ENCODE data around the gene TEX11. TPM values are rescaled to one million over a fixed set of nuclear protein-coding genes. Genes with fewer than 3 reads are reported as not detected.

TEX11 gene
- polyA plus RNA-seq, 1 of the 3 experiments (the other 2 are of a cell fraction), result not detected

DNA sequence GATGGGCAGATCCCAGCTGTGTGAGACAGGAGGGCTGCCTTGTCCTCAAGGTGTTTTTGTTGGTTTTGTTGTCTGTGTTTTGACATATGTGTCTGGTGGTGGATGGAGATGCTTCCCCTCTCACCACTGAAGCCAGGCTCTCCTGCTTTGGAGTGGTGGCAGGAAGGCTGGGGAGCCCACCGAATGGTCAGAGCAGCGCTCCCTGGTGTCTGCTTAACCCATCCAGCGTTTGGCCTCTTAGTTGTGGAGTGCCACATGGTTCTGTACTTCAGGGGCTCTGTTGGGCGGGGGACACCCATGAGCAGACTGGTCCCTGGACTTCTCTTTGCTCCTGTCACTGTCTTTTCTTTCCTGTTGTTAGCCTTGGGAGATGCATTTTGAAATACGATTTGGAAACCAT lies 412.0 kb downstream of the TEX11 start (continued):
- no peak for TF ChIP-seq EZH2phosphoT487 (IDR thresholded peaks at IDR 0.05; ENCODE audit: borderline replicate concordance, low read depth)
- TF ChIP-seq, protein P1, sequence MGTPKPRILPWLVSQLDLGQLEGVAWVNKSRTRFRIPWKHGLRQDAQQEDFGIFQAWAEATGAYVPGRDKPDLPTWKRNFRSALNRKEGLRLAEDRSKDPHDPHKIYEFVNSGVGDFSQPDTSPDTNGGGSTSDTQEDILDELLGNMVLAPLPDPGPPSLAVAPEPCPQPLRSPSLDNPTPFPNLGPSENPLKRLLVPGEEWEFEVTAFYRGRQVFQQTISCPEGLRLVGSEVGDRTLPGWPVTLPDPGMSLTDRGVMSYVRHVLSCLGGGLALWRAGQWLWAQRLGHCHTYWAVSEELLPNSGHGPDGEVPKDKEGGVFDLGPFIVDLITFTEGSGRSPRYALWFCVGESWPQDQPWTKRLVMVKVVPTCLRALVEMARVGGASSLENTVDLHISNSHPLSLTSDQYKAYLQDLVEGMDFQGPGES (IDR thresholded peaks at IDR 0.05; ENCODE audit: low read depth, low read length), result no peak
- no peak for TF ChIP-seq NFIC (IDR thresholded peaks at IDR 0.05; ENCODE audit: borderline replicate concordance)
- TF ChIP-seq FOSL2 (IDR thresholded peaks at IDR 0.05; ENCODE audit: borderline replicate concordance, low read depth), result no peak

DNA sequence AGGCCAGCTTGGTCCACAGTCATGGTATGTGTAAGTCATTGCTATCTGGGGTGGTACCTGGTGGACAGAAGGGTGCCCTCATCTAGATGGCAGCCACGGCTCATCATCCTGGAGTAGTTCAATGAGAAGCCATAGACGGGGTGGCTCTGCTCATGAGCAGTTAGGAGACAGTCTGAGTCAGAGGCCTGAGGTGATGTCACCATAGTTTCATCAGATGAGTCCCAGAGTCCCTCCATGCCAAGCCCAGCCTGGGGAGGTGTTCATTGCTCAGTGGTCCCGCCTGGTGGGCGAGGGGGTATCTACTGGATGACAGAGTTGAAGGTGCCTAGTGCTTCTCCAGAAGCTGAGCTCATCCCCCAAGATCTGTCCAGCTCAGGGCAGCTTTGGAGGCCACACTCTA lies 414.1 kb downstream of the TEX11 start:
- H3K36me3 ChIP-seq (replicated peaks in 1 of 2; ENCODE audit: control insufficient read depth in 1 of 2, insufficient read depth in 2 of 2, low read length in 1 of 2), result peaks cover 0 to 14% of the 10 kb centered on the region in 2 experiments
- H3K27ac ChIP-seq (ENCODE audit: low read depth in 2 of 2, low read length in 1 of 2), result no peak overlapping the region
- WGBS (ENCODE audit: low lambda C conversion rate), result 20% methylated on average over 2 of the region's 4 CpGs
- TF ChIP-seq, protein P2, sequence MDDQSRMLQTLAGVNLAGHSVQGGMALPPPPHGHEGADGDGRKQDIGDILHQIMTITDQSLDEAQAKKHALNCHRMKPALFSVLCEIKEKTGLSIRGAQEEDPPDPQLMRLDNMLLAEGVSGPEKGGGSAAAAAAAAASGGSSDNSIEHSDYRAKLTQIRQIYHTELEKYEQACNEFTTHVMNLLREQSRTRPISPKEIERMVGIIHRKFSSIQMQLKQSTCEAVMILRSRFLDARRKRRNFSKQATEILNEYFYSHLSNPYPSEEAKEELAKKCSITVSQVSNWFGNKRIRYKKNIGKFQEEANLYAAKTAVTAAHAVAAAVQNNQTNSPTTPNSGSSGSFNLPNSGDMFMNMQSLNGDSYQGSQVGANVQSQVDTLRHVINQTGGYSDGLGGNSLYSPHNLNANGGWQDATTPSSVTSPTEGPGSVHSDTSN (IDR thresholded peaks at IDR 0.05), result no peak
- TF ChIP-seq RAD21 (IDR thresholded peaks at IDR 0.05; ENCODE audit: low read length) (no peak), EP300 (IDR thresholded peaks at IDR 0.05; ENCODE audit: borderline replicate concordance in 1 of 2, low read depth in 1 of 2, low read length in 1 of 2) (no peak), SMC3 (IDR thresholded peaks at IDR 0.05; ENCODE audit: low read depth, low read length) (no peak), CHD2 (IDR thresholded peaks at IDR 0.05; ENCODE audit: low read length, partially characterized antibody) (no peak), ELF1 (IDR thresholded peaks at IDR 0.05) (no peak), YY1 (IDR thresholded peaks at IDR 0.05; ENCODE audit: low read depth) (no peak)
- TF ChIP-seq, protein P3, sequence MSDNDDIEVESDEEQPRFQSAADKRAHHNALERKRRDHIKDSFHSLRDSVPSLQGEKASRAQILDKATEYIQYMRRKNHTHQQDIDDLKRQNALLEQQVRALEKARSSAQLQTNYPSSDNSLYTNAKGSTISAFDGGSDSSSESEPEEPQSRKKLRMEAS (IDR thresholded peaks at IDR 0.05; ENCODE audit: low read depth), result no peak
- ChIA-PET CTCF (no interaction called here), POLR2A (no interaction called here)
- no peaks in the 10 kb centered on the region for H3K27me3 ChIP-seq (ENCODE audit: insufficient read depth)
- no peak overlapping the region for H3K4me2 ChIP-seq
- H3K4me1 ChIP-seq (ENCODE audit: control insufficient read depth in 1 of 2, insufficient read depth in 2 of 2, low read depth in 1 of 2, low read length in 1 of 2), result no peaks in the 10 kb centered on the region
- no peaks in the 10 kb centered on the region for H3K9me2 ChIP-seq
- no peaks in the 10 kb centered on the region for H4K20me1 ChIP-seq (ENCODE audit: insufficient read depth)
- no peaks in the 10 kb centered on the region for H3F3A ChIP-seq (replicated peaks; ENCODE audit: insufficient read depth)
- H3K9me3 ChIP-seq, result no peaks in the 10 kb centered on the region
- H3K9ac ChIP-seq, result no peak overlapping the region
- H3K4me3 ChIP-seq (ENCODE audit: low read depth in 2 of 2, low read length in 1 of 2), result no peak overlapping the region
- H2AFZ ChIP-seq (ENCODE audit: low read depth), result no peak overlapping the region
- DNase-seq, result no peak
- H3K79me2 ChIP-seq (ENCODE audit: insufficient read depth), result no peaks in the 10 kb centered on the region

DNA sequence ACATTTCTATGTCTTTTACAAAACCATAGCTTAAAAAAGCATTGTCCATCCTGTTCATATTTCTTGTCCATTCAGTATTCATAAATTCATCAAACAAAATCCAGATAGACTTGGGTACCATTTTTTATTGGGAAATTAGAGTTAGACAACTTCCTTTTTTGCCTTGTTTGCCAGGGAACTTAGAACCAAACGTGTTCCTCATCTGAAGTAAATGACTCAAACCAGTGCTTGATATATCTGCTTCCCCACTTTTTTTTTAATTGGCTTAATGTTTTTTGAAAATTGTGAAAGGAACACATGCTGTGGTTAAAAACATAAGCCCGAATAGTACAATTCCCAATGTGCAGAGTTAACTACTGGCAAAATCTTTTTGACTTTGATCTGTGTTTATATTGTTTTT lies 419.7 kb downstream of the TEX11 start:
- H3K4me1 ChIP-seq (ENCODE audit: control insufficient read depth in 1 of 2, insufficient read depth in 2 of 2, low read depth in 1 of 2, low read length in 1 of 2), result no peaks in the 10 kb centered on the region
- H3K9me2 ChIP-seq, result no peaks in the 10 kb centered on the region
- no peak overlapping the region for H3K9ac ChIP-seq
- no peaks in the 10 kb centered on the region for H4K20me1 ChIP-seq (ENCODE audit: insufficient read depth)
- ChIA-PET CTCF (no interaction called here), POLR2A (no interaction called here)
- TF ChIP-seq GABPA (IDR thresholded peaks at IDR 0.05; ENCODE audit: low read depth) (no peak), NFIC (IDR thresholded peaks at IDR 0.05; ENCODE audit: borderline replicate concordance) (no peak), TAF1 (IDR thresholded peaks at IDR 0.05; ENCODE audit: borderline replicate concordance, low read depth, low read length) (no peak), RAD21 (IDR thresholded peaks at IDR 0.05; ENCODE audit: low read length) (no peak), MXI1 (IDR thresholded peaks at IDR 0.05; ENCODE audit: low read depth, low read length) (no peak)
- TF ChIP-seq, protein P2 (IDR thresholded peaks at IDR 0.05), result no peak
- no peak overlapping the region for H2AFZ ChIP-seq (ENCODE audit: low read depth)
- H3K36me3 ChIP-seq (replicated peaks in 1 of 2; ENCODE audit: control insufficient read depth in 1 of 2, insufficient read depth in 2 of 2, low read length in 1 of 2), result peaks cover 0 to 15% of the 10 kb centered on the region in 2 experiments
- 52% methylated on average over 2 of the region's 2 CpGs for WGBS (ENCODE audit: low lambda C conversion rate)
- no peaks in the 10 kb centered on the region for H3F3A ChIP-seq (replicated peaks; ENCODE audit: insufficient read depth)
- H3K9me3 ChIP-seq, result no peaks in the 10 kb centered on the region
- H3K79me2 ChIP-seq (ENCODE audit: insufficient read depth), result no peaks in the 10 kb centered on the region
- H3K4me3 ChIP-seq (ENCODE audit: low read depth in 2 of 2, low read length in 1 of 2), result no peak overlapping the region
- DNase-seq, result no peak
- no peak overlapping the region for H3K4me2 ChIP-seq
- H3K27me3 ChIP-seq (ENCODE audit: insufficient read depth), result no peaks in the 10 kb centered on the region
- no peak overlapping the region for H3K27ac ChIP-seq (ENCODE audit: low read depth in 2 of 2, low read length in 1 of 2)
